NCI-H1092 treated with DMSO at 0.1 percent for 48 hours (cell line): ENCODE measurements around the gene BCL3.
"Not testable (repeated sequence)": the region's sequence is repeated elsewhere in the genome, so short reads cannot be mapped to it uniquely, and the experiment has no call there.

Experiments
- DNase-seq: peaks from one replicate; lab custom pipeline; 2025; lab: John Stamatoyannopoulos, UW

BCL3 gene

DNA sequence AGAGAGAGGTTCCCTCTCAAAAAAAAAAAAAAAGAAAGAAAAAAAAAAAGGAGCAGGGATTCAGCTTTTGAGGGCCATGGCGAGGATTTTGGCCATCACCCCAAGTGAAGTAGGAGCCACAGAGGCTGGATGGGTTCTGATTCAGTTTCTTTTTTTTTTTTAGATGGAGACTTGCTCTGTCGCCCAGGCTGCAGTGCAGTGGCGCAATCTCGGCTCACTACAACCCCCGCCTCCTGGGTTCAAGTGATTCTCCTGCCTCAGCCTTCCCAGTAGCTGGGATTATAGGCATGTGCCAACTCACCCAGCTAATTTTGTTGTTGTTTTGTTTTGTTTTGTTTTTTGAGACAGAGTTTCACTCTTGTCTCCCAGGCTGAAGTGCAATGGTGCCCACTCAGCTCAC lies 27.1 kb upstream of the BCL3 start:
- DNase-seq = not testable (repeated sequence)

DNA sequence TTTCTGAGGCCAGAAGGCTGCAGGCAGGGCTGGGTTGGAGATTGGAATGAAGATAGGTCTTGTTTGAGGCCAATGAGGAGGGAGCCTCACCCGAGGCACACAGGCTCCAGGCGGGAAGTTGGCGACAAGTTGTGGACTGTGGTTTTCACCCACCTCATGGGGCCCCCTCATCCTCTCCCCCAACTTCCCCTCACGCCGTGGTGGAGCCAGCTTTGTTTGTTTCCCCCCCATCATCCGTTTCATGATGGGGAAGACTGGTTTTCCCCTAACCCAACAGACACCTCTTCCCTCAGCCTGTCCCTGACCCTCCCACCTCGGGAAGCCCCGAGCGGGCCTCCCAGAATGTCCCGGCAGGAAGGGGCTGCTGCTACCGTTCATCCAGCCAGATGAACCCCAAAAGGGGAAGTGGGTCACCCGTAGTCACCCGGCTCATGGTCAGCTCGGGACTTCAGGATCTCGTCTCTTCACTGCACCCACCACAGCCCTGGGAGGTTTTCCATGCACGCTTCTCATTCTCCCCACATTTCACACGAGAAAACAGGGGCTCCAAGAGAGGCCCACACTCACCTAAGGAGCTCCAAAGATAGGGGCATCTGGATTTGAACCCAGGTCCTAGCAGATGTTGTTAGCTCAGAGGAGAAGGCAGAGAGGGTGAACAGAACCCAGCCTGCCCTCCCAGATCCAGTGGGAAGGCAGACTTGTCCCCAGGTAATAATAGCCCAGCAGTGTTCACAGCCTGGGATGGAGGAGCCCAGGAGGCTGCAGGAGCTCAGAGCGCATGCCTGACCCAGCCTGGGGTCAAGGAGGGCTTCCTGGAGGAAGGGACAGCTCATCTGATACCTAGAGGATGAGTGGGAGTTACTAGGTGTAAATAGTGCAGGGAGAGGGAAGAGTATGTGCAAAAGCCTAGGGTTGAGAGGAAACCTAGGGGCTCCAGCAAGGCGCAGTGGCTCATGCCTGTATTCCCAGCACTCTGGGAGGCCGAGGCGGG lies 26.1 kb upstream of the BCL3 start:
- no peak for DNase-seq

DNA sequence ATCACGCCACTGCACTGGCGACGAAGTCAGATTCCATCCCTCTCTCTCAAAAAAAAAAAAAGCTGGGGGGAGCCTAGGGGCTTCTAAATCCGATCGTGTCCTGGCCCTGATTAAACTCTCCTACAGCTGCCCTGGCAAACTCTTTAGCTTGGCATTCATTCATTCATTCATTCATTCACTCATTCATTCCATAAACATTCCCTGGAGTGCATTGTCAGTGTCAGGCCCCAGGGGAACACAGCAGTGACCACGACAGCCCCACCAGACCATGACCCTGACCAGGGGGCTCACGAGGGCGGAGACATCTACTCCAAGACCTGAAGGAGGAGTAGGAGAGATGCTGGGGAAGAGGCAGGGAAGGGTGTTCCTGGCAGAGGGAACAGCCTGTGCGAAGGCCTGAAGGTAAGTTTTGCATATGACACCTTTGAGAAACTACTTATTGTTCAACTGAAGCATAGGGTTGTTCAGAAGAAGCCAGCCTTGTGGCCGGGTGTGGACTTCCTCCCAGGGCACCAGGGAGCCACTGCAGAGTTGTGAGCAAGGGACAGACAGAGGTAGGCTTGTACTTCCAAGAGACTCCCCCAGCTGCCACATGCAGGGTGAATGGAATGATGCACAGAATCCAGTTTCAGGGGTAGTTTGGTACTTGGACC lies 25.1 kb upstream of the BCL3 start:
- DNase-seq = no peak

DNA sequence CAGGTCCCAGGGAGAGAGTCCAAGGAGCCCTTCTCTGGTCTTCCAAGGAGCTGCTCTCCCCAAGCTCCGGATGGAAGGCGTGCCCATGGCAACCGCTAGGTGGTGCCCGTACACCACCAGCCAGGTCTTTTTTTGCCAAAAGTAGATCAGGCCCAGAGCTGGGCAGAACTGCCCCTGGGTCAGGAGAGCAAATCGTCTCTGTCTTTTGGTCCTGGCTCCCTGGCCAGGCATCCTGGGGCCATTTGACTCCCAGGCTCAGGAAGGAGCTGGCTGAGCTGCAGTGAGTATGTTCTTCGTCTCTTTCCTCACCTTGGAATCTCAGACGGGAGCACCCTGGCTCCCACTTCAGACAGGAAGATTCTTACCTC lies 24.6 kb upstream of the BCL3 start:
- DNase-seq = peak; percentile 48

DNA sequence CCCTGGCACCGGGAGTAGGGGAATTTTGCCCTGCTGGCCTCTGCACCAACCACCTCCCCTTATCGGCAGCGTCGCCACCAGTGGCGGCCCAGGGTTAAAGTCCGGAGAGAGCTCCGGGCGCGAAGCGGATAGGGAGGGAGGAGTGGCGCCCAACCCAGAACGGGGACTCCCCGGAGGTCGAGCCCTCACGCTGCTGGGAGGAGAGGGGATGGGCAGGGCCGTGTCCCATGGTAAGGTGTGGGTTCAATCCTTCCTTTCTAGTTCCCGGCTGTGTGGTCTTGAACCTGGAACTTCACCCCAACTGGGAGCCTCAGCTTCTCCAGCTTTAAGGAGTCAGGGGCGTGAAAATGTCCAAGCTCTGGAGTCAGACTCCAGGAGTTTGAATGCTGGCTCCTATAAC lies 23.3 kb upstream of the BCL3 start:
- no peak for DNase-seq

DNA sequence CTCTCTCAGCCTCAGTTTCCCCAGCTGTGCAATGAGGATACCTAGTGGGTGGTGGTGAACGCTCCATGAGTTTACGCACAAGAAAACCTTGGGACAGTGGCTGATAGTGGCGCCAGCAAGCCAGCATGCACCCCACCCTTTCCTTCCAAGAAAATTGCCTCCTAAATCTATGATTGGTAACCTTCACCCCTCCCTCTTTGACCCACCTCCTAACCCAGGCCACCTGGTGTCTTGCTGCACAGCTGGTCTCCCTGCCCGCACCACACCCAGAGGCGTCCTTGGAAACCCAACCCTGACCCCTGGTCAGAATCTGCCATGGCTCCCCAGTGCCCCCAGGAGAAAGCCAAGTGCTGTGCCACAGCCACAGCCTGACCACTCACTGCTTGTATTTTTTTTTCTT lies 22.8 kb upstream of the BCL3 start:
- no peak for DNase-seq

DNA sequence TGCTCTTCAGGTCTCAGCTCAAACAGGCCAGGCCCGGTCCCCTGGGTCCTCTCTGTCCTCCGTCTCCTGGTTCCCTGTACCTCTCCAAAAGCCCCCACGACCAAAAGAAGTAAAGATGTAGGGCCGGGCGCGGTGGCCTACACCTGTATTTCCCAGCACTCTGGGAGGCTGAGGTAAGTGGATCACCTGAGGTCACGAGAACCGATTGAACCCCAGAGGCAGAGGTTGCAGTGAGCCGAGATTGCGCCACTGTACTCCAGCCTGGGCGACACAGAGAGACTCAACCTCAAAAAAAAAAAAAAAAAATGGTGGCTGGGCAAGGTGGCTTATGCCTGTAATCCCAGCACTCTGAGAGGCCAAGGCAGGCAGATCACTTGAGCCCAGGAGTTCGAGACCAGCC lies 22.0 kb upstream of the BCL3 start:
- no peak for DNase-seq

DNA sequence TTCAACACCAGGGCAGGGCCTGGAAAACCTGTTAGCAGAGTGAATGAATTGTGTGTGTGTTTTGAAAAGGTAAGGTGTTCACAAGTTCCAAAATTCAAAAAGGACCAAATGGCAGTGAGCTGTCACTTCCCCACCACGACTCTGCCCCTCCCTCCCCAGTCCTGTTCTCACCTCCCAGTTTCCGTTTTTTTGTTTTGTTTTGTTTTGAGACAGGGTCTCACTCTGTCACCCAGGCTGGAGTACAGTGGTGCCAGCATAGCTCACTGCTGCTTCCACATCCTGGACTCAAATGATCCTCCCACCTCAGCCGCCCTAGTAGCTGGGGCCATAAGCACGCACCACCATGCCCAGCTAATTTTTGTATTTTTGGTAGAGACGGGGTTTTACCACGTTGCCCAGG lies 20.3 kb upstream of the BCL3 start:
- DNase-seq = no peak

DNA sequence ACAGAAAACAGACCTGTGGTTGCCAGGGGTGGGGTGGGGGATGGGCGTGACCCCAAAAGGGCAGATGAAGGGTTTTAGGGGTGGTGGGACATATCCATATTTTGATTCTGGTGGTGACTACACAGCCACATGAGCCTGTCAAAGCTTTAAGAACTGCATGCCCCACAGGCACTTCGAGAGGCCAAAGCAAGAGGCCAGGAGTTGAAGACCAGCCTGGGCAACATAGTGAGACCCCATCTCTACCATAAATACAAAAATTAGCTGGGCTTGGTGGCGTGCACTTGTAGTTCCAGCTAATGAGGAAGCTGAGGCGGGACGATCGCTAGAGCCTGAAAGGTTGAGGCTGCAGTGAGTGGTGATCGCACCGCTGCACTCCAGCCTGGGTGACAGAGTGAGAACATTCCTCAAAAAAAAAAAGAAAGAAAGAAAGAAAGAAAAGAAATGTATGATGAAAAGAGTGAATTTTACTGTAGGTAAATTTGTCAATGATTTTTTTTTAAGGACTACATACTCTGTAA lies 18.9 kb upstream of the BCL3 start:
- no peak for DNase-seq

DNA sequence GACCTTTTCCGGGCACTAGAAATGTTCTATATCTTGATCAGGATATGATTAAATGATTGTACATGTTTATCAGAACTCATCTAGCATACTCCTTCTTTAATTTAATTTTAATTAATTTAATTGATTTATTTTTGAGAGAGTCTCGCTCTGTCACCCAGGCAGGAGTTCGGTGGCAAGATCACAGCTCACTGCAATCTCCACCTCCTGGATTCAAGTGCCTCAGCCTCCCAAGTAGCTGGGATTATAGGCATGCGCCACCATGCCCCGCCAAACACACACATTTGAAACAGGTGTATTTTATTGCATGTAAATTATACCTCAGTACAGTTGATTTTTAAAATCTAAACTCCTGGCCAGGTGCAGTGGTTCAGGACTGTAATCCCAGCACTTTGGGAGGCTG lies 17.4 kb upstream of the BCL3 start:
- DNase-seq = no peak

DNA sequence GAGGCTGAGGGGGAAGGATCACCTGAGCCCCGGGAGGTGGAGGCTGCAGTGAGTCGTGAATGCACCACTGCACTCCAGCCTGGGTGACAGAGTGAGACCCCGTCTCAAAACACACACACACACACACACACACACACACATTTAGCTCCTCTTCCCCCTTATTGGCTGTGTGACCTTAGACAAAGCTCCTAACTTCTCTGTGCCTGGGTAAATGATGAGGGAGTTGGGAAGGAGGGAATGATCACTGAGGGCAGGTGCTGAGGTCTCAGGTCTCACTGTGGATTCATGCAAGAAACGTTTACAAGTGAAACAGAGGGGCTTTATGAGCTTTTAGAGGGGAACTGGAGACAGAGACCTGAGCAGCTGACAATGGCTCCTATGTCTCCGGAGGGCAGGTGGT lies 16.9 kb upstream of the BCL3 start:
- DNase-seq = no peak

DNA sequence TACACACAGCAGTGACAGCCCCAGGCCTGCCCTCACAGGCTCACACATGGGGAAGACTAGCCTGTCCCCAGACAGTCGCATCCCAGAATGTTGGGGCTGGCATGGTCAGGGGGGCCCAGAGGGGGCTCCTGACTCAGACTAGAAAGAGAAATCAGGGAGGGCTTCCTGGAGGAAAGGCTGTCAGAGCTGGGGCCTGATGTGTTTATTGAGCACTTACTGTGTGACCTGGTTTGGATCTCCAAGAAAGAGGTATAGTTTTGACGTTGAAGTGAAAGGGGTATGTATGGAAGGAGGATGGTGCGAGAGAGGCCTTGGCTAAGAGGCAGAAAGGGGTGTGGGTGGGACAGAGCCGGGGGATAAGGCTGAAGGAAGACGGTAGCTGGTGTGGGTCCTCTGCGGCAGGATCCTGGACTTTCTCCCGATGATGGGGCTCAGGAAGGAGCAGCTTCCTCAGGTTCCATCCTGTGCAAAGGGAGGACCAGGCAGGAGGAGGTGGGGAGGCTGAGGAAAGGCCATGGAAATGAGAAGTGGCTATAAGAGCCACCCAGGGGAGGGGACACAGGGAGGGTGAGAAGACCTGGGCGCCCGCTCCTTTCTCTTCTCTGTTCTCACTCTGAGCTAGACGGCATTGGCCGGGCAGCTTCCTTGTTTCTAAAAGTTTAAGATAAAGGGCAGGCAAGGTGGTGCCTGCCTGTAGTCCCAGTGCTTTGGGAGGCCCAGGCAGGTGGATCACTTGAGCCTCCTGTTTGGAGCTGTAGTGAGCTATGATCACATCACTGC lies 16.1 kb upstream of the BCL3 start:
- no peak for DNase-seq

DNA sequence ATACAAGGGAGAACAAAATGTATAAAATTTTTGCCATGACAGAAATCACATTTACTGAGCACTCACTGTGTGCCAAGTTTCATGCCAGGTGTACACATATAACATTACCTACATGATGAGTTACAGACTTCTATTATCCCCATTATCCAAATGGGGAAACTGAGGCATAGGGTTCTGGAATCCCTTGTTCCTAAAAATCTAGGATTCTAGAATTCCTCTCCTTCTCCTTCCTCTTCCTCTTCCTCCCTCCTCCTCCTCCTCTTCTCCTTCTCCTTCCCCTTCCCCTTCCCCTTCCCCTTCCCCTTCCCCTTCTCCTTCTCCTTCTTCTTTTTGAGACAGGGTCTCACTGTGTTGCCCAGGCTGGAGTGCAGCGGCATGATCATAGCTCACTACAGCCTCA lies 14.2 kb upstream of the BCL3 start:
- DNase-seq = no peak

DNA sequence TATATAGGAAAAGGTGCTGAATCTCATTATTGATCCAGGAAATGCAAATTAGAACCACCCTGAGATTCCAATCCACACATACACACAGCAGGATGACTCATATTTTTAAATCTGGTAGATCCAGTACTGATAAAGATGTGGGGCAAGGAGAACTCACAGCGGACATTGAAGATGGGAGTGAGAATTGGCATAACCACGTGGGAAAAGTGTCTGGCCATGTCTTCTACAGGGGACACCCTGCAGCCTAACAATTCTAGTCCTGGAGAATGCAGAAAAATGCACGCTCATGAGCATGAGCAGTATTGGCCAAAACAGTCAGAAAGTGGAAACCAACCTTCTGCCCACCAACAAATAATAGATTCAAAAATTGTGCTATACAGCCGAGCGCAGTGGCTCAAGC lies 13.5 kb upstream of the BCL3 start:
- DNase-seq = no peak

DNA sequence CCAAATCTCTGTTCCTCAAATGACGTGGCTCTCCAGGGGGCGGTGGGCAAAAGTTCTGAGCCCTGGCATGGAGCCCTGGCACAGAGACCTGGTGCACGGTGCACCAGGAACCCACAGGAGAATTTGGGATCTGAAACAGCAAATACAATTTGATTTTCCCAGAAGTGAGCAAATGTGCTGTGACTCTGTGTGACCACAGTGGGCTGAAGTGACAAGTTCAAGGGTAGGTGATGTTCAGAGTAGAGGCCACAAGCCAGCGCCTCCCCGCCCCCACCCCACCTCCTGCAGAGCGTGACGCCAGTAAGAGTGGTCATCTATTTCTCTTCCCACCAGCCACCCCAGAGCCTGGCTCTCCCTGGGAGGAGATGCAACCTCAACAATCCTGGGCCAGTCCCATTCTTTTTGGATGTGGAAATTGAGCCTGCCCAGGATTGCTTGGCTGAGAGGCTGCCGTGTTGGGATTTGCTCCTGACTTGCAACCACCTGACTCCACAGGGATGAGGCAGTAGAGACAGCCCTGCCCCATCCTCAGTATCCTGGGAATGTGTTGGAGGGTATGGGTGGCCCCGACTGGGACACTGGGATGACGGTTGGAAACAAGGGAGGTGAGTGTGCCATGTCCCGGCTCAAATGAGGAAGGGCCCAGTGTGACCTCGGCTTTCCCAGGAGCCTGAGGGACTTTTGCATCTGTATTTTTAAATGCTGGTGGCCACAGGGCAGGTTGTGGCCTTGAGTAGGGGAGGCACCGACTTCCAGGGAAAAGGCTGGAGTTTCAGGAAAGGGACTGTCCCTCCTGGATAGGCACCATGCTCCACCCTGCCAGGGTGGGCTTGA lies 11.1 kb upstream of the BCL3 start:
- DNase-seq = no peak

DNA sequence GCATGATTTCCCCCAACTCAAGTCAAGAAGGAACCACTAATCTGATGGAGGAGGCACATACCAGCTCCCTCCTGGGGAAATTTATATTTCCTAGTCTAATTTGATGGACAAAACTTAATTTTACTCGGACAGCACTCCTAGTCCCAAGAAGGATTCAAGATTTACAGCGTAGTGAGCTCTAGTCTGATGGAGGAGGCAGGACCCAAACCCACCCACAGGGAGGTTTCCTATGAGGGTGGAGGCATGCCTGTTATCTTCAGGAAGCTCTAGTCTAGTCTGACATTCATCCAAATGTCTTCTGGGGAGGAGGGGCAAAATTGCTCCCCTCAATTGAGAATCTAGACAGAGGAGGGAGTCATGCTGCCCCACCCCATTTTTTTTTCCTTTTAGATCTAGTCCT lies 10.4 kb upstream of the BCL3 start:
- DNase-seq = no peak

DNA sequence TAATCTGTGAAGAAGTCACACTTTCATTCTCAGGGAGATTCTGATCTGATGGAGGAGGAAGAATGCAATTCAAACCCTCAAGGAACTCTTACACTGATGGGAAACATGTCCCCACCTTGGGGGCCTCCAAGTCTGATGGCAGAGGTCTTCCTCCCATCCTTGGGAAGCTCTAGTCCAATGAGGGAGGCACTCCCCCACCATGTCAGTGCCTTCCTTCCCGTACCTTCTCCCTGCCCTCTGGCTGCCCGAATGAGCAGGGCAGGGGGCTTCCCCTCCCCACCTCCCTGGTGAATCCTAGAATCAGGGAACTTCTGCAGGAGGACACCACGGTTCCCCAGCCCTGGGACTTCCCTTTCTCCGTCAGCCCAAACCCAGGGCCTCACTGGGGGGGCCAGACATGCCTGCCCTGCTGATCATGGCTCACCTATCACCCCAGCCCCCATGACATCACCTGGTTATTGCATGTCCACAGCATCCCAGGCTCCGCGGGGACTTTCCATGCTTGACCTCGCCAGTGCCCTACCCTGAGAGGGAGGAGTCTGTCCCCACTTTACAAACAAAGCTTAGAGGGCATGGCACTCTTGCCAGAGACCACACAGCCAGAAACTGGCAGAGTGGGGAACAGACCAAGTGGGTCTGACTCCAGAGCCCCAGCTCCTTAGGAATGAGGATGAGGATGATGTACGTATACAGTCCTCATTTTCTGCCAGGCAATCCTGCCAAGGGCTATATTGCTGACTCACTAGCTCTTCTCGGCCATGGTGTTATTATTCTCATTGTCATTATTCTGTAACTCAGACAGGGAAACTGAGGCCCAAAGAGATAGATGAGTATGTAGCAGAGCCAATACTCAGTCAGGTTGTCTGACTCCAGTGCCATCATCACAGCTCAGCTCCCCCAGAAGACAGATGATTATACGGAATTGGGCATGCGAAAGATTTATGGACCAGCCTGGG lies 9.6 kb upstream of the BCL3 start:
- DNase-seq = no peak

DNA sequence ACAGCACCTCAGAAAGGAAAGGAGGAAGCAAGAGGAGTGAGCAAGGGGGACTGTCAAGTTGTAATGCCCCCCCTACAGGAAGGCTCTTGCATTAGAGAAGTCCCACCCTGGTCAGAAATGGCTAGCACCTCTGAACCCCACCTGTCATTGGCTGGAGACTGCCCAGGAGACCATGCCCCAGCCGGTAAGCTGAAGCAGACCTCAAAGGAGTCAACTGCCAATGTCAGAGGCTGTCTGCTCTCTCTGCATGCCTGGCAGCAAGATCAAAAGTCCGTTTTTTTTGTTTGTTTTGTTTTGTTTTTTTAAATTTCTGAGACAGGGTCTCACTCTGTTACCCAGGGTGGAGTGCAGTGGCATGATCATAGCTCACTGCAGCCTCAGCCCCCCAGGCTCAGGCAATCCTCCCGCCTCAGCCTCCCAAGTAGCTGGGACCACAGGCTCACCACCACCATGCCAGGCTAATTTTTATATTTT lies 8.1 kb upstream of the BCL3 start:
- DNase-seq = no peak

DNA sequence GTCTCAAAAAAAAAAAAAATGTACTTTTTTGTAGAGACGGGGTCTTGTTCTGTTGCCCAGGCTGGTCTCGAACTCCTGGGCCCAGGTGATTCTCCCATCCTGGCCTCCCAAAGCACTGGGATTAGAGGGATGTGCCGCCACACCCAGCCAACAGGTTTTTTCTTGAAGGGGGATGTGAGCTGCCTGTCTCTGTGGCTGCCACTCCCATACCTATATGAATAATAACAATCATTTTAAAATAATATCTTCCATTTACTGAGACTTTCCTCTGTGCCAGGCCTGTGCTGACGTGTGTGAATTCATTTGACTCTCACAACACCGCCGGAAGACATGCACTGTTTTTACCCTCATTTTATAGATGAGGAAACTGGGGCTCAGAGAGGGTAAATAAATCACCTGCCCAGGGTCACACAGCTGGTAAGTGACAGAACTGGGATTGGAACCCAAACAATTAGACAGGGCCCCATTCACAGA lies 7.2 kb upstream of the BCL3 start:
- peak; percentile 18 for DNase-seq

DNA sequence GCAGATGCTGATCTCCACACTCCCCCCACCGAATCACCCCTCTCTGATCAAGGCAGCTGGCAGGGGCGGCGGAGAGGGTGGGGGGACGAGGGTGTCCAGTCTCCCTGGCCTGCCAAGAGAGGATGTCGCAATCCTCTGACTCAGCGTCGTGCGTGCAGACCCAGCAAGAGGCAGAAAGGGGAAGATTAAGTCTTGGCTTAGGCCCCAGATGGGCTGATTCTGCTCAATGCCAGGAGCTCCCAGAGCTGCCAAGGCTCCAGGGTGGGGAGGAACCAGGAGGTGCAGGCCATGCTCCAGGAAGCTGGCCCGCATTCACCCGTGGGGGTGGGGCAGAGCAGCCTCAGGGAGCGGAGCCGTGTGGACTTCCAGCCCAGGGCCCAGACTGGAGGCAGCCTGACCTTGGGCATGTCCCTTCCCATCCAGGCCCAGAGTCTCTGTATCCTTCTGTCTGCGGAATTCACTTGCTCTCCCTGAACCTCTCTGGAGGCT lies 6.6 kb upstream of the BCL3 start:
- peak; percentile 62 for DNase-seq
